Gastroesophageal sphincter (tissue), 3 donors: ENCODE measurements around the gene SMARCA4.

Source experiments
- CTCF ChIP-seq, 4 experiments: fragments of 200-600 bp in 2 of 4; fragments of 450-650 bp in 2 of 4; sonication (generic) in 1 of 4; IDR thresholded peaks; one replicate each; pipeline ENCODE4 v1.5.1; 2017 to 2019; ENCODE audit warnings: antibody characterized with exemption in 4 of 4, mild to moderate bottlenecking in 2 of 4, moderate library complexity in 2 of 4
- EP300 ChIP-seq: sonication (generic); formaldehyde crosslinking; IDR thresholded peaks from one replicate; pipeline ENCODE4 v1.6.1; 2017; ENCODE audit warnings: antibody characterized with exemption, mild to moderate bottlenecking
- POLR2A ChIP-seq, 2 donors: fragments of 450-650 bp; IDR thresholded peaks; one replicate each; pipeline ENCODE4 v1.6.1; 2017; ENCODE audit warnings: antibody characterized with exemption in 2 of 2, mild to moderate bottlenecking in 2 of 2, moderate library complexity in 1 of 2
- POLR2AphosphoS5 ChIP-seq: sonication (generic); formaldehyde crosslinking; IDR thresholded peaks from one replicate; pipeline ENCODE4 v1.6.1; 2017; ENCODE audit warnings: antibody characterized with exemption

- no peak for TF ChIP-seq POLR2A (IDR thresholded peaks at IDR 0.05)
- TF ChIP-seq POLR2AphosphoS5: no peak
- no peak for TF ChIP-seq CTCF (IDR thresholded peaks at IDR 0.05)
- no peak for TF ChIP-seq EP300
Measured at GRCh38 chr19:11020982-11021759, 60.3 kb downstream of the SMARCA4 start.
